HCT116 (cell line): ENCODE results near the gene CCZ1. TPM values are rescaled to one million over a fixed set of nuclear protein-coding genes. Genes with fewer than 3 reads are reported as not detected.
"Not testable (repeated sequence)": the region's sequence is repeated elsewhere in the genome, so short reads cannot be mapped to it uniquely, and the experiment has no call there.

ENCODE experiments used
- ATAC-seq: fragments of 200-7000 bp; cut with Tn5 transposase; 2 replicates; pipeline ENCODE4 v1.9.1; 2020; ENCODE audit warnings: mild to moderate bottlenecking, moderate library complexity
- BruUV-seq: library from RNA; stranded (reverse); fragments of 400-500 nt; replicated peaks from 2 replicates; lab custom pipeline; 2021; lab: Mats Ljungman, UMichigan
- CTCF ChIA-PET: fragments of 300-600 bp; sonication (Branson Sonifier 250); formaldehyde crosslinking; loops from one replicate; lab custom pipeline; 2021; ENCODE audit warnings: antibody characterized with exemption; lab: Charles Lee
- POLR2A ChIA-PET: fragments of 300-600, 350-600 bp; sonication (Branson Sonifier 250); formaldehyde crosslinking; loops from one replicate; lab custom pipeline; 2021; ENCODE audit warnings: antibody characterized with exemption; lab: Charles Lee
- RAD21 ChIA-PET, 2 experiments: fragments of 300-600 bp; sonication (Branson Sonifier 250); formaldehyde crosslinking; loops; one replicate each; lab custom pipeline; 2023; ENCODE audit warnings: low total read pairs in 2 of 2; ENCODE audit not compliant: uncharacterized antibody in 2 of 2, unreplicated experiment in 2 of 2, low non-redundant PET in 1 of 2; lab: Charles Lee
- DNase-seq: peaks from one replicate; pipeline ENCODE4 v3.0.0-alpha.2; 2010; ENCODE audit warnings: low read depth, low spot score
- H2AFZ ChIP-seq: fragments of 200-600 bp; shearing (Covaris generic), sonication (generic); 2 replicates; pipeline ENCODE4 v1.6.1; 2017; ENCODE audit warnings: low read depth, mixed run types, mixed read lengths, antibody characterized with exemption, low read length; ENCODE audit not compliant: poor library complexity, severe bottlenecking
- H3K27ac ChIP-seq: 2 replicates; pipeline ENCODE4 v1.5.1; 2012; ENCODE audit warnings: low read depth, low read length
- H3K27me3 ChIP-seq: fragments of 200-600 bp; sonication (generic); 2 replicates; pipeline ENCODE4 v1.6.1; 2016; ENCODE audit warnings: mixed run types, low read length, mixed read lengths; ENCODE audit not compliant: insufficient read depth
- H3K36me3 ChIP-seq, 2 experiments: fragments of 200-500 bp in 1 of 2; fragments of 200-600 bp in 1 of 2; sonication (Bioruptor generic) in 1 of 2; sonication (generic) in 1 of 2; 2 replicates each; pipeline versions ENCODE4 v1.5.1 to v1.6.1; 2014 to 2016; ENCODE audit warnings: low read length in 2 of 2, inconsistent platforms in 1 of 2, mixed read lengths in 1 of 2, mixed run types in 1 of 2; ENCODE audit not compliant: insufficient read depth in 2 of 2, control insufficient read depth in 1 of 2
- H3K4me1 ChIP-seq, 2 experiments: fragments of 200-600 bp in 1 of 2; sonication (generic) in 1 of 2; 2 replicates each; pipeline versions ENCODE4 v1.5.1 to v1.6.1; 2012 to 2017; ENCODE audit warnings: low read length in 2 of 2, inconsistent platforms in 1 of 2, mild to moderate bottlenecking in 1 of 2, mixed read lengths in 1 of 2, mixed run types in 1 of 2, moderate library complexity in 1 of 2; ENCODE audit not compliant: insufficient read depth in 2 of 2, control insufficient read depth in 1 of 2
- H3K4me2 ChIP-seq: fragments of 200-600 bp; sonication (generic); 2 replicates; pipeline ENCODE4 v1.6.1; 2017; ENCODE audit warnings: mixed run types, low read length, mixed read lengths
- H3K4me3 ChIP-seq, 2 experiments: fragments of 200-600 bp in 1 of 2; sonication (generic) in 1 of 2; replicated peaks in 1 of 2; 2 replicates each; pipeline ENCODE4 v1.5.1; 2011 to 2016; ENCODE audit warnings: low read length in 2 of 2, control low read depth in 1 of 2, low read depth in 1 of 2, mild to moderate bottlenecking in 1 of 2, mixed read lengths in 1 of 2, mixed run types in 1 of 2
- H3K79me2 ChIP-seq: fragments of 200-600 bp; sonication (generic); 2 replicates; pipeline ENCODE4 v1.6.1; 2017; ENCODE audit warnings: mild to moderate bottlenecking, mixed run types, low read length, moderate library complexity, mixed read lengths; ENCODE audit not compliant: insufficient read depth
- H3K9ac ChIP-seq: fragments of 200-600 bp; sonication (generic); 2 replicates; pipeline ENCODE4 v1.6.1; 2016; ENCODE audit warnings: low read length, mixed read lengths
- H3K9me2 ChIP-seq: fragments of 200-600 bp; sonication (generic), shearing (Covaris generic); 2 replicates; pipeline ENCODE4 v1.6.1; 2017; ENCODE audit warnings: mixed run types, mild to moderate bottlenecking, moderate library complexity; ENCODE audit not compliant: insufficient read depth
- H3K9me3 ChIP-seq, 2 experiments: fragments of 200-500 bp in 1 of 2; fragments of 200-600 bp in 1 of 2; sonication (Bioruptor generic) in 1 of 2; sonication (generic) in 1 of 2; 2 replicates each; pipeline ENCODE4 v1.6.1; 2014 to 2017; ENCODE audit warnings: low read length in 2 of 2, mixed read lengths in 2 of 2, inconsistent platforms in 1 of 2, low read depth in 1 of 2, mild to moderate bottlenecking in 1 of 2, mixed run types in 1 of 2, moderate library complexity in 1 of 2; ENCODE audit not compliant: control insufficient read depth in 1 of 2, insufficient read depth in 1 of 2
- H4K20me1 ChIP-seq: fragments of 200-600 bp; sonication (generic), shearing (Covaris generic); 2 replicates; pipeline ENCODE4 v1.6.1; 2017; ENCODE audit warnings: mixed run types, mild to moderate bottlenecking, moderate library complexity; ENCODE audit not compliant: insufficient read depth
- CBX3 ChIP-seq: IDR thresholded peaks from 2 replicates; pipeline ENCODE4 v1.6.1; 2012; ENCODE audit warnings: low read depth
- POLR2A ChIP-seq: IDR thresholded peaks from 2 replicates; pipeline ENCODE4 v1.7.0; 2011; ENCODE audit warnings: borderline replicate concordance; ENCODE audit not compliant: insufficient read depth, insufficient read length; ENCODE audit errors: extremely low read depth
- intact Hi-C: fragments of 100-400 bp; cut with micrococcal nuclease; formaldehyde crosslinking; loops from 2 replicates; pipeline ENCODE4 v1.10.0; 2022
- total RNA-seq: library from RNA; stranded (reverse); gene quantifications from one replicate; pipeline ENCODE4 v1.2.1, GENCODE V29; 2021; ENCODE audit not compliant: unreplicated experiment
- TF ChIP-seq, protein P1 (sequence below): IDR thresholded peaks from 2 replicates; pipeline ENCODE4 v1.6.1; 2011; ENCODE audit warnings: mild to moderate bottlenecking, low read length, moderate library complexity; ENCODE audit not compliant: insufficient replicate concordance; ENCODE audit errors: extremely low read depth
- TF ChIP-seq, protein P2 (sequence below): IDR thresholded peaks from 2 replicates; pipeline ENCODE4 v1.6.1; 2012

CCZ1 gene
- total RNA-seq, 1 experiment from 2014 or later, result 115 TPM

GRCh38 chr7:5892498-5892897 is 6.0 kb upstream of the CCZ1 start:
- Histone ChIP-seq H3K36me3 (no peaks in the 10 kb centered on the region), H3K4me1 (peaks cover 0 to 3% of the 10 kb centered on the region in 2 experiments; a peak in 1 of 4 replicates), H3K27ac (no peak overlapping the region), H3K9me2 (no peaks in the 10 kb centered on the region), H2AFZ (no peak overlapping the region), H3K4me3 (no peak overlapping the region), H3K4me2 (no peak overlapping the region), H3K27me3 (no peaks in the 10 kb centered on the region), H4K20me1 (no peaks in the 10 kb centered on the region), H3K79me2 (no peaks in the 10 kb centered on the region), H3K9me3 (no peaks in the 10 kb centered on the region), H3K9ac (no peak overlapping the region)
- no peak for DNase-seq
- TF ChIP-seq, protein P1, sequence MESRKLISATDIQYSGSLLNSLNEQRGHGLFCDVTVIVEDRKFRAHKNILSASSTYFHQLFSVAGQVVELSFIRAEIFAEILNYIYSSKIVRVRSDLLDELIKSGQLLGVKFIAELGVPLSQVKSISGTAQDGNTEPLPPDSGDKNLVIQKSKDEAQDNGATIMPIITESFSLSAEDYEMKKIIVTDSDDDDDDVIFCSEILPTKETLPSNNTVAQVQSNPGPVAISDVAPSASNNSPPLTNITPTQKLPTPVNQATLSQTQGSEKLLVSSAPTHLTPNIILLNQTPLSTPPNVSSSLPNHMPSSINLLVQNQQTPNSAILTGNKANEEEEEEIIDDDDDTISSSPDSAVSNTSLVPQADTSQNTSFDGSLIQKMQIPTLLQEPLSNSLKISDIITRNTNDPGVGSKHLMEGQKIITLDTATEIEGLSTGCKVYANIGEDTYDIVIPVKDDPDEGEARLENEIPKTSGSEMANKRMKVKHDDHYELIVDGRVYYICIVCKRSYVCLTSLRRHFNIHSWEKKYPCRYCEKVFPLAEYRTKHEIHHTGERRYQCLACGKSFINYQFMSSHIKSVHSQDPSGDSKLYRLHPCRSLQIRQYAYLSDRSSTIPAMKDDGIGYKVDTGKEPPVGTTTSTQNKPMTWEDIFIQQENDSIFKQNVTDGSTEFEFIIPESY, result no peak
- TF ChIP-seq POLR2A, result no peak
- no peak for TF ChIP-seq CBX3
- ChIA-PET POLR2A (no interaction called here), RAD21 (no interaction called here), CTCF (no interaction called here)
- no peak for ATAC-seq
- intact Hi-C loops, result no loop called here
- BruUV-seq, result no TSS peak

- H4K20me1 ChIP-seq, CTCF ChIA-PET, H2AFZ ChIP-seq, H3K9me3 ChIP-seq, H3K79me2 ChIP-seq, H3K36me3 ChIP-seq, H3K27me3 ChIP-seq, intact Hi-C loops, H3K4me1 ChIP-seq, H3K9ac ChIP-seq, H3K9me2 ChIP-seq, BruUV-seq, H3K27ac ChIP-seq: not testable (repeated sequence)
- DNase-seq (peak; percentile 6), ATAC-seq (peak; percentile 64)
- TF ChIP-seq, protein P2, sequence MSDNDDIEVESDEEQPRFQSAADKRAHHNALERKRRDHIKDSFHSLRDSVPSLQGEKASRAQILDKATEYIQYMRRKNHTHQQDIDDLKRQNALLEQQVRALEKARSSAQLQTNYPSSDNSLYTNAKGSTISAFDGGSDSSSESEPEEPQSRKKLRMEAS, result 0 out of 2 replicates have a peak, but pooled peaks have one; percentile 17
- H3K4me3 ChIP-seq, result peak overlapping the region in 1 of 2 experiments; percentile 52; a peak in 2 of 4 replicates
- ChIA-PET RAD21 (interaction anchor here in 1 of 2 experiments (0.7 kb wide), 1 partner anchor 48 kb away, joined by 4 read pairs; no protein-coding TSS in a partner anchor), POLR2A (interaction anchor here (0.6 kb wide), 1 partner anchor 27 kb away, joined by 3 read pairs; no protein-coding TSS in a partner anchor)
- H3K4me2 ChIP-seq, result peak overlapping the region; percentile 54
These were observed 1.1 kb upstream of the CCZ1 start for GRCh38 chr7:5897369-5897919.

GRCh38 chr7:5903002-5903401 is 4.5 kb downstream of the CCZ1 start:
- H3K79me2 ChIP-seq, intact Hi-C loops, H2AFZ ChIP-seq, H3K4me3 ChIP-seq, H3K36me3 ChIP-seq, POLR2A ChIA-PET, CTCF ChIA-PET, H3K9me3 ChIP-seq, H3K9me2 ChIP-seq, H3K4me2 ChIP-seq, BruUV-seq, RAD21 ChIA-PET, H4K20me1 ChIP-seq, ATAC-seq, DNase-seq, H3K27ac ChIP-seq, H3K4me1 ChIP-seq, H3K9ac ChIP-seq, H3K27me3 ChIP-seq: not testable (repeated sequence)

DNA sequence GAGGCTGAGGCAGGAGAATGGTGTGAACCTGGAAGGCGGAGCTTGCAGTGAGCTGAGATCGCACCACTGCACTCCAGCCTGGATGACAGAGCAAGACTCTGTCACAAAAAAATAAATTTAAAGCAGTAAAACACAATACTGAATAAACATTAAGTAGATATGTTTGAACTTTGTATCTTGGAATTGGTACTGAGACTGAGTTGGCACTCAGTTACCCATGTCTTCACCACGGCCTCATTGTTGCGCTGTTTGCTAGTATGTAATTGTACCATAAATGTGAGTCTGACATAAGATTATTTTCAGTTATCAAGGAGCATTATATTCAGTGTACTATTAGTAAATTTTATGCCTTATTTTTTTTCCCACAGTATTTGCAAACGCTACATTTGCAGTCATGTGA is 6.2 kb downstream of the CCZ1 start:
- CTCF ChIA-PET, DNase-seq, H3K27me3 ChIP-seq, H3K4me3 ChIP-seq, POLR2A ChIA-PET, H3K4me2 ChIP-seq, H2AFZ ChIP-seq, BruUV-seq, H3K79me2 ChIP-seq, H3K4me1 ChIP-seq, H3K9me3 ChIP-seq, RAD21 ChIA-PET, H3K9me2 ChIP-seq, H3K36me3 ChIP-seq, intact Hi-C loops, ATAC-seq, H3K9ac ChIP-seq, H4K20me1 ChIP-seq, H3K27ac ChIP-seq: not testable (repeated sequence)
